HG02943 (cell line): ENCODE results near the gene SIK3.

ENCODE experiments used
- ATAC-seq: cut with Tn5 transposase; IDR thresholded peaks from one replicate; pipeline ENCODE4 v1.9.1; 2021; ENCODE audit warnings: mild to moderate bottlenecking, low read depth, moderate library complexity; ENCODE audit not compliant: unreplicated experiment

Gene SIK3

GRCh38 chr11:117081908-117082307 lies 16.3 kb downstream of the SIK3 start:
- ATAC-seq = no peak

GRCh38 chr11:117080370-117080769 lies 17.9 kb downstream of the SIK3 start:
- ATAC-seq = no peak

GRCh38 chr11:117076941-117077691 lies 21.1 kb downstream of the SIK3 start:
- ATAC-seq = no peak

GRCh38 chr11:117075186-117075585 lies 23.0 kb downstream of the SIK3 start:
- ATAC-seq = no peak

- no peak for ATAC-seq
Observed at GRCh38 chr11:117074119-117074518, 24.1 kb downstream of the SIK3 start.

GRCh38 chr11:117073539-117073938 lies 24.7 kb downstream of the SIK3 start:
- no peak for ATAC-seq

- no peak for ATAC-seq
Observed at GRCh38 chr11:117072517-117073461, 25.4 kb downstream of the SIK3 start.

- no peak for ATAC-seq
Observed at GRCh38 chr11:117071344-117071787, 26.9 kb downstream of the SIK3 start.

- no peak for ATAC-seq
Observed at GRCh38 chr11:117070016-117070415, 28.2 kb downstream of the SIK3 start.

GRCh38 chr11:117068303-117068860 lies 29.8 kb downstream of the SIK3 start:
- ATAC-seq = no peak

GRCh38 chr11:117066959-117067358 lies 31.3 kb downstream of the SIK3 start:
- no peak for ATAC-seq

- ATAC-seq = no peak
Observed at GRCh38 chr11:117064275-117064674, 34.0 kb downstream of the SIK3 start.

- ATAC-seq = no peak
Observed at GRCh38 chr11:117062498-117062897, 35.7 kb downstream of the SIK3 start.

GRCh38 chr11:117061256-117061655 lies 37.0 kb downstream of the SIK3 start:
- ATAC-seq = no peak

GRCh38 chr11:117059611-117060148 lies 38.5 kb downstream of the SIK3 start:
- no peak for ATAC-seq

GRCh38 chr11:117058761-117059261 lies 39.4 kb downstream of the SIK3 start:
- ATAC-seq = no peak

- ATAC-seq = no peak
Observed at GRCh38 chr11:117057727-117058126, 40.5 kb downstream of the SIK3 start.

GRCh38 chr11:117057317-117057716 lies 40.9 kb downstream of the SIK3 start:
- no peak for ATAC-seq

- no peak for ATAC-seq
Observed at GRCh38 chr11:117055469-117055868, 42.8 kb downstream of the SIK3 start.

GRCh38 chr11:117054382-117054781 lies 43.8 kb downstream of the SIK3 start:
- no peak for ATAC-seq
